Body of pancreas (tissue), 4 donors: ENCODE measurements around the gene DIAPH3.

Source experiments
- CTCF ChIP-seq, 7 experiments: fragments of 450-650 bp in 4 of 7; fragments of 200-600 bp in 3 of 7; sonication (generic) in 3 of 7; IDR thresholded peaks; one replicate each; pipeline ENCODE4 v1.5.1; 2016 to 2019; ENCODE audit warnings: antibody characterized with exemption in 7 of 7
- POLR2A ChIP-seq, 3 donors: fragments of 450-650 bp; IDR thresholded peaks; one replicate each; pipeline ENCODE4 v1.6.1; 2016; ENCODE audit warnings: antibody characterized with exemption in 3 of 3, mild to moderate bottlenecking in 2 of 3

GRCh38 chr13:59774491-59774971 lies 389.2 kb downstream of the DIAPH3 start:
- no peak for TF ChIP-seq POLR2A (IDR thresholded peaks at IDR 0.05)
- TF ChIP-seq CTCF (IDR thresholded peaks at IDR 0.05) = no peak
